H9 (cell line): ENCODE measurements around the gene TBC1D1. TPM values are rescaled to one million over a fixed set of nuclear protein-coding genes. Genes with fewer than 3 reads are reported as not detected.

Experiments used
- DNase-seq: peaks from one replicate; pipeline ENCODE4 v3.0.0-alpha.2; 2017
- H2AFZ ChIP-seq: one replicate; pipeline ENCODE4 v1.6.1; 2013; ENCODE audit warnings: mild to moderate bottlenecking, low read length, control low read depth, moderate library complexity
- H2AK5ac ChIP-seq: 2 replicates; pipeline ENCODE4 v1.6.1; 2013; ENCODE audit warnings: low read length, control low read depth, mixed read lengths; ENCODE audit not compliant: insufficient read length
- H2BK120ac ChIP-seq: one replicate; pipeline ENCODE4 v1.6.1; 2013; ENCODE audit warnings: low read depth, mild to moderate bottlenecking, low read length, control low read depth, inconsistent platforms; ENCODE audit not compliant: poor library complexity, severe bottlenecking
- H2BK12ac ChIP-seq: 2 replicates; pipeline ENCODE4 v1.6.1; 2013; ENCODE audit warnings: low read length, control low read depth, mixed read lengths, low read depth; ENCODE audit not compliant: insufficient read length
- H2BK15ac ChIP-seq: 2 replicates; pipeline ENCODE4 v1.6.1; 2013; ENCODE audit warnings: low read depth, low read length, control low read depth
- H2BK20ac ChIP-seq: one replicate; pipeline ENCODE4 v1.6.1; 2013; ENCODE audit warnings: low read depth, mild to moderate bottlenecking, low read length, control low read depth, inconsistent platforms; ENCODE audit not compliant: poor library complexity, severe bottlenecking
- H2BK5ac ChIP-seq: 2 replicates; pipeline ENCODE4 v1.6.1; 2013; ENCODE audit warnings: low read length, control low read depth, mixed read lengths; ENCODE audit not compliant: insufficient read length
- H3K14ac ChIP-seq: 2 replicates; pipeline ENCODE4 v1.6.1; 2013; ENCODE audit warnings: low read length, control low read depth; ENCODE audit not compliant: insufficient read depth
- H3K18ac ChIP-seq: 2 replicates; pipeline ENCODE4 v1.6.1; 2013; ENCODE audit warnings: low read depth, mild to moderate bottlenecking, mixed read lengths, low read length, control low read depth; ENCODE audit not compliant: insufficient read length
- H3K23ac ChIP-seq: 2 replicates; pipeline ENCODE4 v1.6.1; 2013; ENCODE audit warnings: low read length, control low read depth, mixed read lengths, low read depth; ENCODE audit not compliant: insufficient read length
- H3K23me2 ChIP-seq: 2 replicates; pipeline ENCODE4 v1.6.1; 2013; ENCODE audit warnings: low read depth, mild to moderate bottlenecking, mixed read lengths, low read length, control low read depth; ENCODE audit not compliant: insufficient read length, poor library complexity, severe bottlenecking
- H3K27ac ChIP-seq: 2 replicates; pipeline ENCODE4 v1.5.1; 2013; ENCODE audit warnings: low read length, control low read depth, mixed read lengths, low read depth; ENCODE audit not compliant: insufficient read length
- H3K27me3 ChIP-seq: 2 replicates; pipeline ENCODE4 v1.6.1; 2013; ENCODE audit warnings: low read length, control low read depth, inconsistent platforms; ENCODE audit not compliant: insufficient read depth
- H3K4ac ChIP-seq: 2 replicates; pipeline ENCODE4 v1.6.1; 2013; ENCODE audit warnings: low read depth, mild to moderate bottlenecking, control low read depth, inconsistent platforms, low read length, moderate library complexity
- H3K4me1 ChIP-seq: 2 replicates; pipeline ENCODE4 v1.6.1; 2013; ENCODE audit warnings: low read length, control low read depth, inconsistent platforms; ENCODE audit not compliant: insufficient read depth
- H3K4me2 ChIP-seq: 2 replicates; pipeline ENCODE4 v1.6.1; 2013; ENCODE audit warnings: low read length, control low read depth, mixed read lengths; ENCODE audit not compliant: insufficient read length, insufficient read depth
- H3K56ac ChIP-seq: 2 replicates; pipeline ENCODE4 v1.6.1; 2013; ENCODE audit warnings: low read depth, mild to moderate bottlenecking, mixed read lengths, low read length, control low read depth; ENCODE audit not compliant: insufficient read length
- H3K79me1 ChIP-seq: 2 replicates; pipeline ENCODE4 v1.6.1; 2013; ENCODE audit warnings: low read depth, mild to moderate bottlenecking, moderate library complexity, low read length, control low read depth, inconsistent platforms; ENCODE audit not compliant: insufficient read depth, poor library complexity, severe bottlenecking
- H3K79me2 ChIP-seq: 2 replicates; pipeline ENCODE4 v1.6.1; 2013; ENCODE audit warnings: low read length, control low read depth, inconsistent platforms; ENCODE audit not compliant: insufficient read depth
- H3K9ac ChIP-seq: 2 replicates; pipeline ENCODE4 v1.6.1; 2013; ENCODE audit warnings: low read length, control low read depth, mixed read lengths; ENCODE audit not compliant: insufficient read length; ENCODE audit errors: extremely low read depth
- H3K9me3 ChIP-seq: one replicate; pipeline ENCODE4 v1.6.1; 2013; ENCODE audit warnings: low read depth, low read length, inconsistent platforms; ENCODE audit not compliant: control insufficient read depth
- H3T11ph ChIP-seq: one replicate; pipeline ENCODE4 v1.6.1; 2013; ENCODE audit warnings: mild to moderate bottlenecking, low read length, control low read depth, inconsistent platforms
- H4K20me1 ChIP-seq: one replicate; pipeline ENCODE4 v1.6.1; 2013; ENCODE audit not compliant: control insufficient read depth, insufficient read length, insufficient read depth
- H4K5ac ChIP-seq: 2 replicates; pipeline ENCODE4 v1.6.1; 2013; ENCODE audit warnings: low read depth, mild to moderate bottlenecking, mixed read lengths, low read length, control low read depth; ENCODE audit not compliant: insufficient read length
- H4K8ac ChIP-seq: replicated peaks from 2 replicates; pipeline ENCODE4 v1.6.1; 2013; ENCODE audit warnings: low read length, control low read depth, mixed read lengths, low read depth; ENCODE audit not compliant: insufficient read length
- H4K91ac ChIP-seq: 2 replicates; pipeline ENCODE4 v1.6.1; 2013; ENCODE audit warnings: low read depth, mild to moderate bottlenecking, moderate library complexity, mixed read lengths, low read length, control low read depth; ENCODE audit not compliant: insufficient read length
- H3K27ac Mint-ChIP-seq, 3 experiments: 2 replicates in 2 of 3; 3 replicates in 1 of 3; pipeline ENCODE4 v1.8.0; 2020 to 2021; ENCODE audit warnings: mixed read lengths in 3 of 3, mild to moderate bottlenecking in 1 of 3, moderate library complexity in 1 of 3
- H3K27me3 Mint-ChIP-seq: 2 replicates; pipeline ENCODE4 v1.8.0; 2021; ENCODE audit warnings: low read depth, mild to moderate bottlenecking, moderate library complexity, mixed read lengths
- H3K36me3 Mint-ChIP-seq, 3 experiments: 2 replicates in 2 of 3; 3 replicates in 1 of 3; pipeline ENCODE4 v1.8.0; 2020 to 2021; ENCODE audit warnings: low read depth in 3 of 3, mixed read lengths in 3 of 3; ENCODE audit not compliant: insufficient read depth in 1 of 3
- H3K4me1 Mint-ChIP-seq, 2 experiments: 2 replicates each; pipeline ENCODE4 v1.8.0; 2020; ENCODE audit warnings: mixed read lengths in 2 of 2
- H3K4me3 Mint-ChIP-seq, 2 experiments: 2 replicates in 1 of 2; 3 replicates in 1 of 2; pipeline ENCODE4 v1.8.0; 2020 to 2021; ENCODE audit warnings: mild to moderate bottlenecking in 2 of 2, mixed read lengths in 2 of 2, moderate library complexity in 1 of 2
- H3K9me3 Mint-ChIP-seq, 2 experiments: 2 replicates in 1 of 2; 3 replicates in 1 of 2; pipeline ENCODE4 v1.8.0; 2020; ENCODE audit warnings: mild to moderate bottlenecking in 2 of 2, mixed read lengths in 2 of 2, moderate library complexity in 1 of 2
- WGBS: extraction: QIAGEN DNeasy Blood & Tissue Kit; methylation state at CpG from one replicate; pipeline ENCODE4 v1.1.7; 2013; ENCODE audit warnings: missing lambda C conversion rate, low lambda C conversion rate, mixed read lengths; ENCODE audit not compliant: insufficient read length; ENCODE audit errors: extremely low coverage; 5-methylcytosine and 5-hydroxymethylcytosine counted together
- total RNA-seq: library from RNA; stranded (reverse); gene quantifications from 2 replicates; pipeline ENCODE4 v1.2.1, GENCODE V29; 2021
- TF ChIP-seq, protein P1 (sequence below): fragments of 200-600 bp; sonication (generic); conservative IDR thresholded peaks from 3 replicates; pipeline ENCODE4 v1.8.0; 2021; ENCODE audit warnings: antibody characterized with exemption, mild to moderate bottlenecking

TBC1D1 gene
- total RNA-seq, 1 experiment from 2014 or later, result 109 TPM

DNA sequence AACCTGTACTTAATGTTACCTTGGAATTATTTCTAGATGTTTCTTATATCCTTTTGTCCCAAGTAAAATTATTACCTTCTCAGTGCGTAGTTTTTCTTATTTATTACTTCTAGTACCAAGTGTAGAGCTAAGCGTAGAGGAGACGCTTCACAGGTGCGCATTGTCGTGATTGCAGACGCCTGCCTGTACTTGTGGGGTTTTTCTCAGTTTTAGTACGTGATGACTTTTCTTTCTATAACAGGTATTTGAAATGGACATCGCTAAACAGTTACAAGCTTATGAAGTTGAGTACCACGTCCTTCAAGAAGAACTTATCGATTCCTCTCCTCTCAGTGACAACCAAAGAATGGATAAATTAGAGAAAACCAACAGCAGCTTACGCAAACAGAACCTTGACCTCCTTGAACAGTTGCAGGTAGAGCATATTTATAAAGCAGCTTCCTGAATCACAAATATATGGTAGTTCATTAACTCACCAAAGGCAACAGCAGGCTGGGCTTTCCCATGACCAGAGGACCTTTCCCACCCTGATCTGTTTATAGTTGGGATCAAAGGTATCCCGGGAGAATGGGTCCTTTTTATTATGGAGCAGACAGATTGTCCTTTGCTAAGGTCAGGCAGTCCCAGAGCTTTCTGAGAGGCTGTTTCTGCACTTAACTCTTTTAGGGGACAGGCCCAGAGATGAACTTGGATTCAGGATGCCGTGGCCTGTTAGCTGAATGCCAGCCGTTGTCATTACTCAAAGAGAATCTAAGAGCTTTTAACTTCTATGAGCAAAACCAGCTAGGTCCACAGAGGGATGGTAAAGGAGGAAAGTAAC, 242.2 kb downstream of the TBC1D1 start:
- H3K36me3 Mint-ChIP-seq, result peaks cover 14 to 33% (median 31%) of the 10 kb centered on the region in 3 experiments
- Histone ChIP-seq H4K8ac (no peak overlapping the region), H4K20me1 (no peaks in the 10 kb centered on the region), H4K5ac (no peak overlapping the region), H3K23me2 (no peaks in the 10 kb centered on the region), H2BK15ac (no peak overlapping the region), H3K4me2 (no peak overlapping the region), H3K23ac (no peak overlapping the region), H3K27ac (no peak overlapping the region), H3K56ac (no peak overlapping the region), H3K18ac (no peak overlapping the region), H3K79me1 (no peaks in the 10 kb centered on the region), H4K91ac (no peak overlapping the region), H2BK5ac (no peak overlapping the region), H3T11ph (no peak overlapping the region), H3K27me3 (peaks cover 10% of the 10 kb centered on the region; the same call in 1 of the 2 replicates), H2BK120ac (no peak overlapping the region), H2AFZ (no peak overlapping the region), H3K4me1 (no peaks in the 10 kb centered on the region; the same call in none of the 2 replicates), H2BK20ac (no peak overlapping the region), H2AK5ac (no peak overlapping the region), H3K79me2 (no peaks in the 10 kb centered on the region), H3K14ac (no peak overlapping the region), H2BK12ac (no peak overlapping the region), H3K9me3 (no peaks in the 10 kb centered on the region), H3K4ac (no peak overlapping the region), H3K9ac (no peak overlapping the region)
- H3K9me3 Mint-ChIP-seq, result no peaks in the 10 kb centered on the region; a peak in 1 of 5 replicates
- H3K27me3 Mint-ChIP-seq, result peaks cover 55% of the 10 kb centered on the region
- WGBS, result no CpG with 5 or more reads among the region's 14 CpGs
- TF ChIP-seq, protein P1, sequence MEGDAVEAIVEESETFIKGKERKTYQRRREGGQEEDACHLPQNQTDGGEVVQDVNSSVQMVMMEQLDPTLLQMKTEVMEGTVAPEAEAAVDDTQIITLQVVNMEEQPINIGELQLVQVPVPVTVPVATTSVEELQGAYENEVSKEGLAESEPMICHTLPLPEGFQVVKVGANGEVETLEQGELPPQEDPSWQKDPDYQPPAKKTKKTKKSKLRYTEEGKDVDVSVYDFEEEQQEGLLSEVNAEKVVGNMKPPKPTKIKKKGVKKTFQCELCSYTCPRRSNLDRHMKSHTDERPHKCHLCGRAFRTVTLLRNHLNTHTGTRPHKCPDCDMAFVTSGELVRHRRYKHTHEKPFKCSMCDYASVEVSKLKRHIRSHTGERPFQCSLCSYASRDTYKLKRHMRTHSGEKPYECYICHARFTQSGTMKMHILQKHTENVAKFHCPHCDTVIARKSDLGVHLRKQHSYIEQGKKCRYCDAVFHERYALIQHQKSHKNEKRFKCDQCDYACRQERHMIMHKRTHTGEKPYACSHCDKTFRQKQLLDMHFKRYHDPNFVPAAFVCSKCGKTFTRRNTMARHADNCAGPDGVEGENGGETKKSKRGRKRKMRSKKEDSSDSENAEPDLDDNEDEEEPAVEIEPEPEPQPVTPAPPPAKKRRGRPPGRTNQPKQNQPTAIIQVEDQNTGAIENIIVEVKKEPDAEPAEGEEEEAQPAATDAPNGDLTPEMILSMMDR, result no peak
- H3K4me1 Mint-ChIP-seq, result peaks cover 35 to 45% of the 10 kb centered on the region in 2 experiments
- no peak overlapping the region for H3K27ac Mint-ChIP-seq
- H3K4me3 Mint-ChIP-seq, result no peak overlapping the region
- DNase-seq, result no peak
